ENCODE data around the gene GRK3.

GRCh38 chr22:25548866-25549464 lies 15.5 kb upstream of the GRK3 start:
- TF ChIP-seq CTCF (IDR thresholded peaks at IDR 0.05; ENCODE audit: low read length) (no peak), EZH2 (IDR thresholded peaks at IDR 0.05; ENCODE audit: borderline replicate concordance, low read length) (no peak)
